ENCODE results near the gene MAP6D1.

DNA sequence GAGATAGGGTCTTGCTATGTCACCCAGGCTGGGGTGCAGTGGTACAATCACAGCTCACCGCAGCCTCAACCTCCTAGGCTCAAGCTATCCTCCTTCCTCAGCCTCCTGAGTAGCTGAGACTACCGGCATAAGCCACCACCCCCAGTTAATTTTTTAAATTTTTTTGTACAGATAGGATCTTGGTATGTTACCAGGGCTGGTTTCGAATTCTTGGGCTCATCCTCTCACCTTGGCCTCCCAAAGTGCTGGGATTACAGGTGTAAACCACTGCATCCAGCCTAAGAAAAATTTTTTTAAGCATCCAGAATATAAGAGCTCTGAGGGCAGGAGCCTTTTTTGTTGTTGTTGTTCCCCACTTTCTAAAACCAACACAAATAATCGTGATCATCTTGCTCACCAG is 14.4 kb upstream of the MAP6D1 start:
- TF ChIP-seq, protein P1, sequence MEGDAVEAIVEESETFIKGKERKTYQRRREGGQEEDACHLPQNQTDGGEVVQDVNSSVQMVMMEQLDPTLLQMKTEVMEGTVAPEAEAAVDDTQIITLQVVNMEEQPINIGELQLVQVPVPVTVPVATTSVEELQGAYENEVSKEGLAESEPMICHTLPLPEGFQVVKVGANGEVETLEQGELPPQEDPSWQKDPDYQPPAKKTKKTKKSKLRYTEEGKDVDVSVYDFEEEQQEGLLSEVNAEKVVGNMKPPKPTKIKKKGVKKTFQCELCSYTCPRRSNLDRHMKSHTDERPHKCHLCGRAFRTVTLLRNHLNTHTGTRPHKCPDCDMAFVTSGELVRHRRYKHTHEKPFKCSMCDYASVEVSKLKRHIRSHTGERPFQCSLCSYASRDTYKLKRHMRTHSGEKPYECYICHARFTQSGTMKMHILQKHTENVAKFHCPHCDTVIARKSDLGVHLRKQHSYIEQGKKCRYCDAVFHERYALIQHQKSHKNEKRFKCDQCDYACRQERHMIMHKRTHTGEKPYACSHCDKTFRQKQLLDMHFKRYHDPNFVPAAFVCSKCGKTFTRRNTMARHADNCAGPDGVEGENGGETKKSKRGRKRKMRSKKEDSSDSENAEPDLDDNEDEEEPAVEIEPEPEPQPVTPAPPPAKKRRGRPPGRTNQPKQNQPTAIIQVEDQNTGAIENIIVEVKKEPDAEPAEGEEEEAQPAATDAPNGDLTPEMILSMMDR (IDR thresholded peaks at IDR 0.05) = no peak
- no peak for TF ChIP-seq POLR2A (IDR thresholded peaks at IDR 0.05)

All from right lobe of liver (tissue), 4 donors.